Astrocyte of the cerebellum (primary cell): Measurements from ENCODE around the gene MYOD1.

Experiments used
- DNase-seq: peaks from one replicate; pipeline ENCODE4 v3.0.0-alpha.2; 2011; ENCODE audit warnings: low read depth
- H3K4me3 ChIP-seq: 2 replicates; pipeline ENCODE4 v1.5.1; 2011; ENCODE audit warnings: mild to moderate bottlenecking, low read depth, low read length, moderate library complexity
- in situ Hi-C: cut with HindIII; loops from 2 replicates; pipeline ENCODE4 v1.10.0; 2017; ENCODE audit warnings: low sequenced_read_pairs
- TF ChIP-seq, protein P1 (sequence below): IDR thresholded peaks from 2 replicates; pipeline ENCODE4 v1.5.1; 2012; ENCODE audit warnings: low read length, low read depth, moderate library complexity, mild to moderate bottlenecking; ENCODE audit errors: missing control alignments

Gene MYOD1

GRCh38 chr11:17694494-17695110 lies 24.8 kb upstream of the MYOD1 start:
- DNase-seq: no peak
- in situ Hi-C loops: no loop called here
- H3K4me3 ChIP-seq: no peak overlapping the region
- TF ChIP-seq, protein P1, sequence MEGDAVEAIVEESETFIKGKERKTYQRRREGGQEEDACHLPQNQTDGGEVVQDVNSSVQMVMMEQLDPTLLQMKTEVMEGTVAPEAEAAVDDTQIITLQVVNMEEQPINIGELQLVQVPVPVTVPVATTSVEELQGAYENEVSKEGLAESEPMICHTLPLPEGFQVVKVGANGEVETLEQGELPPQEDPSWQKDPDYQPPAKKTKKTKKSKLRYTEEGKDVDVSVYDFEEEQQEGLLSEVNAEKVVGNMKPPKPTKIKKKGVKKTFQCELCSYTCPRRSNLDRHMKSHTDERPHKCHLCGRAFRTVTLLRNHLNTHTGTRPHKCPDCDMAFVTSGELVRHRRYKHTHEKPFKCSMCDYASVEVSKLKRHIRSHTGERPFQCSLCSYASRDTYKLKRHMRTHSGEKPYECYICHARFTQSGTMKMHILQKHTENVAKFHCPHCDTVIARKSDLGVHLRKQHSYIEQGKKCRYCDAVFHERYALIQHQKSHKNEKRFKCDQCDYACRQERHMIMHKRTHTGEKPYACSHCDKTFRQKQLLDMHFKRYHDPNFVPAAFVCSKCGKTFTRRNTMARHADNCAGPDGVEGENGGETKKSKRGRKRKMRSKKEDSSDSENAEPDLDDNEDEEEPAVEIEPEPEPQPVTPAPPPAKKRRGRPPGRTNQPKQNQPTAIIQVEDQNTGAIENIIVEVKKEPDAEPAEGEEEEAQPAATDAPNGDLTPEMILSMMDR: no peak

DNA sequence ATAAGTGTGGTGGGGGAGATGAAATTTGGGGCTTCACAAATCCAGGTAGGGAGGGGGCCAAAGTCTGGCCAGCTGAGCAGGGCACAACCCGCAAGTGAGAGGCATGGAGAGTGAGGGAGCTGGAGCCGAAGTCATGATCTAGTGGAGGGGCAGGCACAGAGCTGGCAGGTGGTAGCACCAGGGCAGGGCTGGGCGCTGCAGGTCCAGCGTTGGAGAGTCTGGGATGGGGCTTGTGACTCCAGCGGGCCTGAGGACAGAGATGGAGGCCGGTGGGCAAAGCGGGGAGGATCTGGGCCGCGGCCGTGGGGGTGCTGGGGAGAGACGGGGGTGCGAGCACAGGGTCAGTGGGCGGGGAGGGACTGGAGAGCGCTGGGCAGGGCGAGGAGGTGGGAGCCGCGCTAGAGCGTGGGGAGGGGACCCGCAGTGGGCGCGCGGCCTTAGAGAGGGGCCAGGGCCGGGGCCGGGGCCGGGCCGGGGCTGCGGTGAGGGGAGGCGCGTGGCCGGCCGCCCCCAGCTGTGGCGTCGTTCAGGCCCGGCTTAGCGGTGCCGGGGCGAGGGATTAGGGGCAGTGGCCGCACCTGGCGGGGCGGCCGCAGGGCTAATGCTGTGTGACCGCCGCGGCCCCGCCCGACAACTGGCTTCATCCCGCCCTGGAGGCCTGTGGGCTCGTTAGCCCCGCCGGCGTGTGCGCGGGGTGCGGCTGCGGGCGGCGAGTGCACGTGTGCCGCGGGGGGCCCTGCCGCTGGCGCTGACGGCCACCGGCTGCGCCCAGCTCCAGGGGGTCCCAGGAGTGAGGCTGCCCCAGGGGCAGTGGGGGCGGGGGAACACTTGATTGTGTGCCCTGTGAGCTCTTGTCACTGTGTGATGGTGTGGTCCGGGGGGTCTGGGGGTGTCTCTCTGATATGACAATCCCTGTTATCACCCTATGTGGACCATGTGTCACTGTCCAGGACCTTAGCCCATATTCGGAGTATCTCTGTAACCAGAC lies 23.6 kb upstream of the MYOD1 start:
- no peak for DNase-seq
- in situ Hi-C loops: no loop called here
- H3K4me3 ChIP-seq: no peak overlapping the region
- TF ChIP-seq, protein P1: no peak

DNA sequence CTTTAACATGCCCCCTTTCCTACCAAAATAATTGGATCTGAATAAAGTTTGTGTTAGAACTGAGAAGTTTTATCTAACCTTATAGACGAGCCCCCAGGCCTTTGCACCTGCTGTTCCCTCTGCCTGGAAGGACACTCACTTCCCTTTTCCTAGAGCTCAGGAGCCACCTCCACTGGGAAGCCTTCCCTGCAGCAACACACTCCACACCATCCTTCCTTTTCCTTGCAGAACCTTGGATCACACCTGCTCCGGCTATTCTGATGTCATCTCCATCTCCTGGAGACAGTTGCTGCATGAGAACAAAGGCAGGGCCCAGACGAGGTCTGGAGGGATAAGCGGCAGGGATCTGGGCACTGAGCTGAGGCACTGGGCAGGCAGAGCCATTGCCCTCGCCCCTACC lies 22.6 kb upstream of the MYOD1 start:
- in situ Hi-C loops: no loop called here
- DNase-seq: no peak
- TF ChIP-seq, protein P1: no peak
- no peak overlapping the region for H3K4me3 ChIP-seq

DNA sequence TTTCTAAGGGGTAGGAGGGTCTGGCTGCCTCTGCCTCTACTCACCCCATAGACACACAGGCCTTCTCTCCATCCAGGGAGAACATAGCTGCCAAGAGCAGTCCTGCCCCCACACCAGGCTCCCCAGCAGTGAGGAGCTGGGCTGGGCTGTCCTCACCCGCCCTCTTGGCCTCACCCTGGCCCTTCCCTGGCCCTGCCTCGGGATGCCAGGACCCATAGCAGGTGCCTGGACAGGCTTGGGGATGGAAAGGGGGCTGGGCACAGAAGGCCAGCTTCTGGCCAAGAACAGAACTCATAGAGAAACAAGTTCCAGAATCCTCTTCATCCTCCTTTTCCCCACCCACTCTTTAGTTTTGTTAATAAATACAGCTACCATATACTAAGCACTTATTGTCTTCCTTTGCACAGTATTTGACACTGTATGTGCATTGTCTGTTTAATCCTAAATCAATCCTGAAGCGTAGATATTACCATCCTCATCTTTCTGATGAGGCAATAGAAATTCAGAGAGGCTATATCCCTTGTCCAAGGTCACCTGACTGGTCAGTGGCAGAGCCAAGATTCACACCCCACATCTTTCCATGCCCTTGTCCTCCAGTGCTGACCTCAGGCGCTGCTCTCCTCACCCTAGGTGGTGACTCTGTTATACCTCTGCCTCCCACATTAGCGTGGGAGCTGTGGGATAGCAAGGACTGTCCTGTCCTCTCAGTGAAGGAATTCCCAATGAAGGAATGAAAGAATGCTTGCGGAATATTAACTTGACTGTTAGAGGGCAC lies 22.0 kb upstream of the MYOD1 start:
- H3K4me3 ChIP-seq: no peak overlapping the region
- DNase-seq: no peak
- TF ChIP-seq, protein P1: no peak
- in situ Hi-C loops: no loop called here

DNA sequence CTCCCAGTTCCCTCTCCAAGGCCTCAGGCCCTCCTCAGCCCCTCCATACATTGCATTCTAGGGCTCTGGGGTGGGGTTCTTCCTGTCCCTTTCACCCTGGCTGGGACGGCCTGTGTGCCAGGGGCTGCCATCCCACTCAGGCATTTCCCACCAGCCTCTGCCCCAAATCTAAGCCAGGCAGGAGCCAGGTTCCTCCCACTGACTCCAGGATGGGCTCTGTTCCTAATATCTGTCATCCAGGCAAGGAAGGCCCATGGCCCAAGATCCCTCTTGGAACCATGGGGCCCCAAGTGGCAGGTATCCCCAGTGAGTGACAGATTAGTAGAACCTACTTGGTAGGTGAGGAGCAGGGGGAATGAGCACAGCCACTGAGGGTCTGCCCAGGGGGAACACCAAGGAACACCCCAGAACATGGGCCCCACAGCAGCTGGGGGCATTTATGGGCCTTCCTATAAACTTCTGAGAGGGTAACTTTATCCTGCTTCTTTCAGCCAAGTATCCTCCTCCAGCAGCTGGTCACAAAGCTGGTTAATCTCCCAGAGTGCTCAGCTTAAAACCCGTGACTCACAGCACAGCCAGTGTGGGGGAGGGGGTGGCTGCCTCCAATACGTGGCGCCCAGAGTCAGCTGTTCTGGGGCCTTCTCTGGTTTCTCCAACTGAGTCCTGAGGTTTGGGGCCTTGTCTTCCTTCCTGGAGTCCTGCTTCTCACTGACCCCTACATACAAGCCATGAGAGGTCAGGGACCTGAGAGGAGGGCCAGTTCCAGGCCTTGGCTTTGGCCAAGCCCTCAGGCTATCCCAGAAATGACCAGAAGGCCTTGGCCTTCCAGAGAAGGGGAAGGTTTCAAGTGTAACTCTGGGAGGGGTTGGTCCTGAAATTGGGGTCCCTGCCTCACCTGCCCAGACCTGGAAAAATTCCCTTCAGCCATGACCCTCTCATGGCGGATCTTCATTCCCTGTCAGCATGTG lies 19.9 kb upstream of the MYOD1 start:
- H3K4me3 ChIP-seq: no peak overlapping the region
- no peak for DNase-seq
- in situ Hi-C loops: no loop called here
- TF ChIP-seq, protein P1: no peak
